DMS 273 treated with DMSO at 0.1 percent for 48 hours (cell line): Measurements from ENCODE around the gene CCDC107.
"Not testable (repeated sequence)": the region's sequence is repeated elsewhere in the genome, so short reads cannot be mapped to it uniquely, and the experiment has no call there.

Experiments
- DNase-seq: peaks from one replicate; lab custom pipeline; 2025; lab: John Stamatoyannopoulos, UW

CCDC107 gene

DNA sequence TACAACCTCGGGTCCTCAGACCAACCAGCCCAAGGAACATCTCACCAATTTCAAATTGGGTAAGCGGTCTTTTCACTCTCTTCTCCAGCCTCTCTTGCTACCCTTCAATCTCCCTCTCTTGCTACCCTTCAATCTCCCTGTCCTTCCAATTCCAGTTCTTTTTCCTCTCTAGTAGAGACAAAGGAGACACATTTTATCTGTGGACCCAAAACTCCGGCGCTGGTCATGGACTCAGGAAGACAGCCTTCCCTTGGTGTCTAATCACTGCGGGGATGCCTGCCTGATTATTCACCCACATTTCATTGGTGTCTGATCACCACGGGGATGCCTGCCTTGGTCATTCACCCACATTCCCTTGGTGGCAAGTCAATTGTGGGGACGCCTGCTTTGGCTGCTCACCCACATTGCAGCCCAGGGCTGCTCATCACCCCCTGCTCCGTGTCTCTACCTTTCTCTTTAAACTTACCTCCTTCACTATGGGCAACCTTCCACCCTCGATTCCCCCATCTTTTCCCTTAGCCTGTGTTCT, 20.6 kb upstream of the CCDC107 start:
- not testable (repeated sequence) for DNase-seq

DNA sequence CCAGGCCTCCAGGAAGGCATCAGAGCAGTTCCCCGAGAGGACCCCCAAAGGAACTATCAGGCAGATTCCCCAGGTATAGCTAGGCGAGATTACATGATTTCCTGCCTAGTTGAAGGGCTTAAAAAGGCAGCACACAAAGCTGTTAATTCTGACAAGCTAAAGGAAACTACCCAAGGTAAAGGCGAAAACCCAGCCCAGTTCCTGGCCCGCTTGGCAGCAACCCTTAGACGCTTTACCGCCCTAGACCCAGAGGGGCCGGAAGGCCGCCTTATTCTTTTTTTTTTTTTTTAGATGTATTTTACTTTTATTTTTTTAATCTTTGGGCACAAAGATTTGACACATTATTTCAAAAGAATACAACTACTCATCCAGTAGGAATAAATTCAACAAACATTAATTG, 19.3 kb upstream of the CCDC107 start:
- DNase-seq, result not testable (repeated sequence)

DNA sequence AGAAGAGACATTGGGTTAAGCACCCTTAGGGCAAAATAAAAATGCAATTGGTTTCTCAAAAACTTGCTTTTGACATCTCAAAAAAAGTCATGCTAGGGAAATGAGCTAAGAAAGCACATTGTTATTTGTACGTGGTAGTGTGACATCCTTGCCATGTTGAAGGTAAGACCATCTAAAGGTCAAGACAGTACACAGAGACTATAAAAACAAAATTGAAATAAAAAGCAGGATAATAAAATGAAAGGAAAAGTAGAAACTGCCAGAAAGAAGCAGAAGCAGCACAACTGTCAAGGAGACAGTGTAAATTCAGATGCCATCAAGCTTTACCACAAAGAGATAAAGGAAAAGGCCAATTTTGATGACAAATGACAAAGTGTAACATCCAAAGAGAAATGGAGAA, 18.9 kb upstream of the CCDC107 start:
- not testable (repeated sequence) for DNase-seq

DNA sequence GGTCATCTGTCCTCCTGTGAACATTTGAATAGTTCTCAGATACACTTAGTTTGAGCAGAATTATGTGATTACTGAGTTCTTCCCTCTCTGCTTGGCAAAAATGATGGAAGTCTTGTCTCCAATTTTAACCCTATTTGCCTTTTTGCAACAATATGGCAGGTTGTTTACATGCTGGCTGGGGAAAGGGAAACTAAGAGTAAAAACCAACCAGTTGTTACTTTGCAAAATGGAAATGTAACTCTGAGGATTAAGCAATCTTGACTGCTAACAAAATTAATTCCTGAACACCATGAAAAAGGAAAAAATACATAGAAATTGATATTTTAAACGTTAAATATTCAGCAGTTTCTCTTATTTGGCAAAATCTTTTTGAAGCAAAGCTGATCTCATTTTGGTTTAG, 18.5 kb upstream of the CCDC107 start:
- DNase-seq, result no peak

DNA sequence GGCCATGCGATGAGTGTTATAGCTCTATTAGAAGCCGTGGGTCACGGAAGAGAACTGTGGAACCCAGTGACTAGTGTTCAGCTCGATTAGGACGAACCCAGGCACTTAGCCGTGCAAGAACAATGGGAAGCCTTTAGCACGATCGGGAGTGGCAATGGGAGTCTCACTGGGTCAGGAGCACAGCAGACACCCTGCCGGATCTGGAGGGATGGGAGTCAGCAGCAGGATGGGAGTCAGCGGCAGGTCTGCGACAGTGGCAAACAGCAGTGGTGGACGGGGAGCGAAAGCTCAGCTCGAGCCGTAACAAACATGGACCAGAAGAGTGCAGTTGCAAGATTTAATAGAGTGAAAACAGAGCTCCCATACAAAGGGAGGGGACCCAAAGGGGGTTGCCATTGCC, 17.7 kb upstream of the CCDC107 start:
- DNase-seq, result not testable (repeated sequence)

DNA sequence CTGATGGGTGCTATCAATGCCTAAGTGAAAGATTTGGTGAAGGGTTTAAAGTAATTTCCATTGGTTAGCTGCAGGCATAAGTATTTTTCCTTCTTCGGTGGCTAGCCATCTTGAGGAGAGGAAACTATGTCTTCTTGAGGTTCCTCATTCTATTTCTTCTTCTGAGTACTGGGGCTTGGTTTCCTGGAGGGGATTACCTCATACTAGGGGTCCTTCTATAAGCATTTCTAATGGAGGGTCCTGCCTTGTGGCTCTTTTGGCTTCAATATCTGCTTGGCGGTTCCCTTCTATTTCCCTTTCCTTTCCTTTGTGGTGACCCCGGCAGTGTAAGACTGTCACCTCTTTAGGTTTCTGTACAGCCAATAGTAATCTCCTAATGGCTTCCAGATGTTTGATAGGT, 16.6 kb upstream of the CCDC107 start:
- not testable (repeated sequence) for DNase-seq

DNA sequence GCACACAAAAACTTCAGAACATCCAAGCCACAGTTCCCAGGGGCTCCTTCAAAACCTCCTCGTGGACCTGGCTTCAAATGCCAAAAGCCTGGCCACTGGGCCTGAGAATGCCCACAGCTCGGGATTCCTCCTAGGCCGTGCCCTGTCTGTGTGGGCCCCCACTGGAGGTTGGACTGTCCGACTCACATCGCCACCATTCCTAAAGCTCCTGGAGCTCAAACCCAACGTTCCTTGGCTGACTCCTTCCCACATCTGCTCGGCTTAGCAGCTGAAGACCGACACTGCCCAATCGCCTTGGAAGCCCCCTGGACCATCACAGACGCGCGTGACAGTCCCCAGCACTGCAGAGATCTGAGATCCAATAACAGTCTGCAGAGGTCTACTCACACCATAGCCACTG, 15.0 kb upstream of the CCDC107 start:
- DNase-seq, result no peak

DNA sequence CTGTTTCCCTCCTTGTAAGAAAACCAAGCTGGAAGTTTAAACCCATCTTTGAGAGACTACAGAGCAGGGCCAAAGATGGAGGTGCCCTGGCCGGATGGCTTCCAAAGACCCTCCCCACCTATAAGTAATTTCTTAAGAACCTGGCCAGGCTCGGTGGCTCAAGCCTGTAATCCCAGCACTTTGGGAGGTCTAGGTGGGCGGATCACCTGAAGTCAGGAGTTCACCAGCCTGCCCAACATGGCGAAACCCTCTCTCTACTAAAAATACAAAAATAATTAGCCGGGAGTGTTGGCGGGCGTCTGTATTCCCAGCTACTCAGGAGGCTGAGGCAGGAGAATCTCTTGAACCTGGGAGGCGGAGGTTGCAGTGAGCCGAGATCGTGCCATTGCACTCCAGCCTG, 12.4 kb upstream of the CCDC107 start:
- DNase-seq, result not testable (repeated sequence)

DNA sequence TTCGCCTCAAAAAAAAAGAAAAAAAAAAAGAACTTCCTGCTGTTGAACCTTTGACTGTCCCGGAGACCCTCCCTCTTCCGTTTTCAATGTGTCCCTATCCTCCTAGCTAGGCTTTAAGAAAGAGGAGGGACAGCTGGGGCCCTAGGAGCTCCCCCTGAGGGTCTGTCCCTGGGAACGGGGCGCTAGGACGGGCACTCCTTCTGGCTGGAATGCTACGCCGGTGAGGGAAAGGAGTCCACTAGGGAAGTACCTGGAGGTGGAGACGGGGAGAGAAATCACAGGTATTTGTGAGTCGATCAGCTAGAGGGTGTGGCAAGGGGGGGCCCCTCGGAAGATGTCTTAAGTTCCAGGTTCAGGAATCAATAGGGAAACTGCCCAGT, 11.9 kb upstream of the CCDC107 start:
- DNase-seq, result no peak

DNA sequence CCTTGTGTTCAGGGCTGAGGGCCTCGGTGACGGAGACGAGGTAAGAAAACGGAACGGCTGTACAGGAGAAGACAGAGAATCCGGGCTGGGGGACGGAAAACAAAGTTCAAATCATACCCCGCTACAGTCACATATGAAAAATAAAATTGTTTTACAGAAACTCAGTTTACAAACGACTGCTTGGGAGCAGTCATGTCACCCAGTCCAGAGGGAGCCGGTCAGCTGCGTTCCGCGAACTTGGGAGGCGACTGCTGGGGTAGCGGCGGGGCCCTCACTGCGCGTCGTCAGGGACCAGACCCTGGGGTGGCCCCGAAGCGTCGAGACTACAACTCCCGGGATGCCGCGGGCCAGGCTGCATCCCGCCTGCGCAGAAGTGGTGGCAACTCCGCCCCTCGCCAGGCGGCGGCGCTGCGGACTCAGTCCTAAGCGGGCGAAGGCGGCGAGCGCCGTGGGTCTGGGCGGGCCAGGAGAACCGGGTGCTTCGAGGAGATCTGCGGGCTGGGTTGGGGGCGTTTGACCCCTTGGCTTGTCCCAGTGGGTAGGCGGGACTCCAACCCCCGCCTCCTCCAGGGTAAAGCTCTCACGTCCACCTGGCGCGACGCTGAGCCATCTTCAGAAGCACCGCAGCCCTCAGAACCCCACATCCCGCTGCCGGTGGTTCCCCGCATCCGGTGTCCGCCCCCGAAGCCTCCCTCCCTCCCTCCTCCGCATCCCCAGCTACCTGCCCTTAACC, 11.4 kb upstream of the CCDC107 start:
- peak; percentile 60 for DNase-seq

DNA sequence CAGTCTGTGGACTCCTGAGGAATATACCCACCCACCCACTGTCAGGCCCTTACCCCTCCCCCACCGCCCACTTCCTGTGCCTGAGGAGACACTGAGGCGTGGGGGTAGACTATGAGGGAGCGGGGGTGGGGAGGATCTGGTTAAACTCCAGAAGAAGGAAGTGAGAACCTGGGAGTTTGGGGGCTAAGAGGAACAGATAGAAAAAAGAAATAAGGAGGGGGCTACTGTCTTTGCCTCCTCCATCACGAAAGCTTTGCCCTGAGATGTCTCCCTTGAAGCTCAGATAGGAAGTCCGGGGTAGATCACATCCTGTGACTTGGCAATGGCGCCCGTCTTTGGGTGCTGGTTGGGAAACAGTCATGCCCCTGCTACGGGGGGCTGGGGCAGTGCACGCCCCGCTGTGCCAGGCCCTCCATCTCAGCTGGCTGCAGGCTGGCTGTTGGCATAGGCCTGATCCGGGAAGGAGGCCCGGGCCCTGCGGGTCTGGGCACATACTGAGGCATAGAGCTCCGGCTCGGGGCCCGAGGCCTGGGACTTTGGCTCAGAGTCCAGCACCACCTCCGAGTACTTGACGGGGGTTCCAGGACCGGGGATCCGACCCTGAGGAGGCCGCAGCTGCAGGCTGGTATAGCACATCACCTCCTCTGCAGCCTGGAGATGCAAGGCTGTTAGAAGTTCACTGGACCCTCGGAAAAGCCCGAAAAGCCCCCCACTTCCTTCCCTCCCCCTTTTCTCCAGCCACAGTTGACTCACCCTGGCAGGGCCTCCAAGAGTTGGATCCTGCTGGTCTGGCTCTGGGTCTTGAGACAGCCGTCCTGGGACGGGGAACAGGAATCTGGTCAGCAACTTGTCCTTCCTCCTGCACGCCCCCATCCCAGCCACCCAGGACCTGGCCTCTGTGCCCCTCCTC, 8.4 kb upstream of the CCDC107 start:
- no peak for DNase-seq

DNA sequence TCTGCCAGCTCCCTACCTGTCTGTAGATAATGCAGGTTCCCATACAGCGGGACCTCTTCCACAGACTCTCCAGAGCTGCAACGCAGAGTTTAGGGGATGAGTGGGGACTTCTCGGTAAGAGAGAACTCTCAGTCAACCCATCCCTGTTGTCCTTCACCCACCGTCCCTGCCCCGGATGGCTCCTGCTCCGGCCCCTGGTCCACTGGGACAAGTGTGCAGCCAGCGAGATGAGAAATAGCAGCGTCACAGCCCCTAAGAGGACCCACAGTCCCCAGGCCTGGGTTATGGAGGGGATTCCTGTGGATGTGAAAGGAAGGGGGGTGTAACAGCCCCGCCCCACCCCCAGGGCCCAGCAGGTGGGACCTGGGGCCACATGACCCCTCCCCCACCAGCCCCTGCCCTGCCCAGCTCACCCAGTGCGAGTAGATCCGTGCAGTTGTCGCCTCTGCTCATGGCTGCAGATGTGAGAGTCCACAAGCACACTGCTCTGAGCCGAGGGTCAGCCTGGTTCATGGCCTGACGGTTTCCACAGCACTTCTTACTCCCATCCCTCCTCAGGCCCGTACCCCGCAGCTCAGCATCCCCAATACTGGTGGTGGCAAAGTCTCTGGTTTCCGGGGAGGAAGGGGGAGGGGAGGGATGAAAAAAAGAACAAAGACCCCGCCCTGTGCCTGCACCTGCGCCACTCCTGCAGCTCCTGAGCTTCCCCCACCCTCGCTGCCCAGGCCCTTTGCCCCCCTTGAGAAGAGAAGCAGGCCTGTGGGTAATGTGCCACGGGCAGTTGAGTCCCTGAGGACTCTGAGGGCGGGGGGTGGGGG, 7.5 kb upstream of the CCDC107 start, which contains the start of gene SIT1:
SIT1 (minus strand) TSS at position 591 of the 818 bp plus-strand sequence; CDS start at position 513, 78 bp downstream.
- DNase-seq, result no peak

DNA sequence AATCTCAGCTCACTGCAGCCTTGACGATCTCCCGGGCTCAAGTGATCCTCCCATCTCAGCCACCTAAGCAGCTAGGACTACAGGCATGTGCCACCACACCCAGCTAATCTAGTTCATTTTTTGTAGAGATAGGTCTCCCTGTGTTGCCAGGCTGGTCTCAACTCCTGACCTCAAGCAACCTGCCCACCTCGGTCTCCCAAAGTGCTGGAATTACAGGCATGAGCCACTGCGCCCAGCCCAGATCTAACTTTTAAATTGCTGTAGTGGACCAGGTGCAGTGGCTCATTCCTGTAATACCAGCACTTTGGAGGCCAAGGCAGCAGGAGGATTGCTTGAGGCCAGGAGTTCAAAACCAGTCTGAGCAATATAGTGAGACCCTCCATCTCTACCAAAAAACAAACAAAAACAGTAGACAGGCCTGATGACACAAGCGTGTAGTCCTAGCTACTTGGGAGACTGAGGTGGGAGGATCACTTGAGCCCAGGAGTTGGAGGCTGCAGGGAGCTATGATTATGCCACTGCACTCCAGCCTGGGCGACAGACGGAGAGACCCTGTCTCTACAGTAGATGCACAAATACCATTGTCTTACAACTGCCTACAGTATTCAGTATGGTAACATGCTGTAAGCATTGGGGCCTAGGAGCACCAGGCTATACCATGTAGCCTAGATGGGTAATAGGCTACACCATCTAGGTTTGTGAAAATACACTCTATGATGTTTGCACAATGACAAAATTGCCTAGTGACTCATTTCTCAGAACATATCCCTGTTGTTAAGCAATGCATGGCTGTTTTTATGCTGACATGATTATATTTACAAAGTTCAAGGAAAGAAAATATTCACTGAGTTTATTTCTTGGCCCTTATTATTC, 5.9 kb upstream of the CCDC107 start:
- DNase-seq, result no peak

DNA sequence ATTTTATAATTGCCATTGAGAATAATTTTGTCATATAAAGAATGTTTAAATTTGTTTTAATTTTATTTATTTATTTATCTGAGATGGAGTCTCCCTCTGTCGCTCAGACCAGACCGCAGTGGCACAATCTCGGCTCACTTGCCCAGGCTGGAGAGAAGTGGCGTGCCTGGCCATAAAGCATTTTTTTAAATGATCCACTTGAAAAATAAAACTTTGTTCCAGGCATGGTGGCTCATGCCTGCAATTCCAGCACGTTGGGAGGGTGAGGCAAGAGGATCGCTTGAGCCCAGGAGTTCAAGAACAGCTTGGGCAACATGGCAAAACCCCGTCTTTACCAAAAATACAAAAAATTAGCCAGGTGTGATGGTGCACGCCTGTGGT, 5.3 kb upstream of the CCDC107 start:
- DNase-seq, result no peak

DNA sequence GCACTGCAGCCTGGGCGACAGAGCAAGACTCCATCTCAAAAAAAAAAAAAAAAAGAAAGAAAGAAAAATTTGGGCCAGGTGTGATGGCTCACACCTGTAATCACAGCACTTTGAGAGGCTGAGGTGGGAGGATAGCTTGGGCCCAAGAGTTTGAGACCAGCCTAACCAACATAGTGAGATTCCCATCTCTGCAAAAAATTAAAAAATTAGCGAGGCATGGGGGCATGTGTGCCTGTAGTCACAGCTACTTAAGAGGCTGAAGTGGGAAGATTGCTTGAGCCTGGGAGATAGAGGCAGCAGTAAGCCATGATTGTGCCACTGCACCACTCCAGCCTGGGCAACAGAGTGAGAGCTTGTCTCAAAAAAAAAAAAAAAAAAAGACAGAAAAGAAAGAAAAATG, 4.5 kb upstream of the CCDC107 start:
- no peak for DNase-seq

DNA sequence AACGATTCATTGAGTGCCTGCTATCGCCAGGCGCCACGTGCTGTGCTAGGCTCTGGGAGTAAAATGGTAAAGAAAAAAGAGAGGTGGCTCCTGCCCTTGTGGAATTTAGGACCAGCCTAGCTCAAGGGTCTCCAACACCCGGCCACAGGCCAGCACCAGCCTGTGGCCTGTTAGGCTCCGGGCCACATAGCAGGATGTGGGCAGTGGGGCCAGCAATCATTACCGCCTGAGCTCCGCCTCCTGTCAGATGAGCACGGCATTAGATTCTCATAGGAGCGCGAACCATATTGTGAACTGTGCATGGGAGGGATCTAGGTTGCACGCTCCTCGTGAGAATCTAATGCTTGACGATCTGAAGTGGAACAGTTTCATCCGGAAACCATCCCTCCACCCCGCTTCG, 1.7 kb upstream of the CCDC107 start:
- no peak for DNase-seq

DNA sequence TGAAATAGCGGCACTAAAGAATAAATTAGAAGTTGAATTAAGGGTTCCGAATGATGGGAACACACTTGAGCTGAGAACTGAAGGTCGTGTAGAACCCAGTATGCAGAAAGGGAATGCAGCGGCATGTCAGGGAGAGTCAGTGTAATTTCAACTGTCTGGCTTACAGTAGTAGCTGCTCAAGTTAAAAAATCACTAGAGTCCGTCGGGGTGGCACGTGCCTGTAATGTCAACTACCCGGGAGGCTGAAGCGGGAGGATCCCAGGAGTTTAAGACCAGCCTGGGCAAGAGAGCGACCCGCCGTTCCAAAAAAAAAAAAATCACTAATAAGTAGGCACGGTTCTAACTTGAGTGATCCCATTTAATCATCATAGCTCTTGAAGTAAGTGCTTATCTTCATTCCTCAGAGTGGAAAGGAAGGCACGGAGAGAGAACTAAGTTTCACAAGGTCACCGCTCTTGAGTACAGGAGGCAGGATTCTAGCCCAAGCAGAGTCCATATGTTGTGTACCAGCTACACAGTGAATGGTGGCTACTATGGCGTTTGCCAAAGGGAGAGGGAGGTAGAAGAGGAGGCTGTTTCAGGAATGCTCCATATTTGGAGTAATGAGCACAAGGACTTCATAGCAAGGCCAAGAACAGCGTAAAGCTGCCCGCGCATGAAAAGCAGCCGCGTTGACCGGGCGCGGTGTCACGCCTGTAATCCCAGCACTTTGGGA, 1.1 kb upstream of the CCDC107 start:
- no peak for DNase-seq

DNA sequence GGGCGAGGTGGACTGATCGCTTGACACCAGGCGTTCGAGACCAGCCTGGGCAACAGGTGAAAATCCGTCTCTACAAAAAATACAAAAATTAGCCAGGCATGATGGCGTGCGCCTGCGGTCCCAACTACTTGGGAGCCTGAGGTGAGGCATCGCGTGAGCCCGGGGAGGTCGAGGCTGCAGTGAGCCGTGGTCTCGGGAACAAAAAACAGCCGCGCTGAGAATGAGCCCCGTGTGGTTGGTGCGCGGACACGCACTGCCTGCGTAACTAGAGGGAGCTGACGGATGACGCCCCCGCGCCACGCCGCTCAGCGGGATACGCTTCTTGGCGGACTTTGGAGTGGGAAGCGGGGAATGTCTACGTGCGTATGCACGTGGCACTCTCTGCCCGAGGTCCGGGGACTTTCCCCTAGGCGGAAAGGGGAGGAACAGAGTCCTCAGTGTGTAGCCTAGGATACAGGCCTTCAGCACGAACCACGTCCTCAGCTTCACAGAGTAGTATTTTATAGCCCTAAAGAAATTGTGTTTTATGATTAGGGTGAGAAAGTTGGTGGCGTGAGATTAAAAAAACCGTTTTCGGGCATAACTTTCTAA, 451 bp upstream of the CCDC107 start, which contains the start of gene RMRP:
RMRP (minus strand) TSS at position 474 of the 591 bp plus-strand sequence.
- DNase-seq, result peak; percentile 97

DNA sequence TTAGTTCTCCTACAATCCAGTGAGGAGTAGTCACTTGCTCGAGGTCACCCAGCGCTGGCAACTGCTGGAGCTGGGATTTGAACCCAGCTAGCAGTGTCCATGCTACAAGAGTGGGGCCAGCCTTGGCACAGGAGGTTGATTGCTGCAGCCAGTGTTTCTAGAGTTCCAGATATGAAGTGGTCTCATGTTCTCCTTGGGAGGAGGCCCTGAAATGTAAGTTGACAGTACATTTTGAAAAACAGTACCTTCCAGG, 802 bp downstream of the CCDC107 start:
- DNase-seq, result no peak

DNA sequence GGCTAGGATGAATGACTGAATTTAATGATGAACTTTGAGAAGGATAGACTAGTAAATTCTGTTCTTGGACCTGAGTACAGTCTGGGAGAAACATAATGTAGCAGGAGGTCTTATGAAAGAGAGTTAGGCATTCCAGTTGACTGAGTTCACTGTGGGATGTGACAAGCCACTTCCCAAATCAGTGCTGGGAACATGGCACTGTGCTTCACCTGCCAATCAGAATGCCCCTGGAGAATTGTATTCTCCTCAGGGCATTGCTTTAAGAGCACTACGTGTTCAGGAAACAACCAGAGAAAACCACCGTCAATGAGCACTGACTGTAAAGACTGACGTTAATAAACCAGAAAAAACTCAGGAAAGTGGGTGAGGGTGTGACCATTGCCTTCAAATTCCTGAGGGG, 1.2 kb downstream of the CCDC107 start:
- DNase-seq, result no peak
